Astrocyte of the spinal cord (primary cell): ENCODE measurements around the gene GPA33.

Experiments used
- DNase-seq: peaks from one replicate; pipeline ENCODE4 v3.0.0; 2011; ENCODE audit warnings: low read depth, low spot score
- H3K4me3 ChIP-seq: 2 replicates; pipeline ENCODE4 v1.5.1; 2011; ENCODE audit warnings: low read depth, mild to moderate bottlenecking, low read length, moderate library complexity
- CTCF ChIP-seq: IDR thresholded peaks from 2 replicates; pipeline ENCODE4 v1.5.1; 2012; ENCODE audit warnings: low read depth, mild to moderate bottlenecking, low read length, inconsistent platforms
- in situ Hi-C: cut with HindIII; loops from 2 replicates; pipeline ENCODE4 v1.10.0; 2017; ENCODE audit warnings: low sequenced_read_pairs

GPA33 gene

GRCh38 chr1:167065471-167065870, 24.7 kb downstream of the GPA33 start:
- H3K4me3 ChIP-seq = no peak overlapping the region
- DNase-seq = no peak
- in situ Hi-C loops = loop anchor here (25.0 kb wide), 1 partner anchor 372 kb away; no protein-coding TSS in a partner anchor
- TF ChIP-seq CTCF = no peak

GRCh38 chr1:167064621-167065020, 25.6 kb downstream of the GPA33 start:
- in situ Hi-C loops = loop anchor here (25.0 kb wide), 1 partner anchor 373 kb away; no protein-coding TSS in a partner anchor
- TF ChIP-seq CTCF = no peak
- no peak for DNase-seq
- no peak overlapping the region for H3K4me3 ChIP-seq

GRCh38 chr1:167061073-167061464, 29.1 kb downstream of the GPA33 start:
- DNase-seq = no peak
- no peak overlapping the region for H3K4me3 ChIP-seq
- in situ Hi-C loops = loop anchor here (25.0 kb wide), 1 partner anchor 376 kb away; no protein-coding TSS in a partner anchor
- no peak for TF ChIP-seq CTCF

GRCh38 chr1:167060141-167061072, 29.8 kb downstream of the GPA33 start:
- peak; percentile 52 for TF ChIP-seq CTCF
- in situ Hi-C loops = loop anchor here (25.0 kb wide), 1 partner anchor 377 kb away; no protein-coding TSS in a partner anchor
- DNase-seq = peak; percentile 14
- no peak overlapping the region for H3K4me3 ChIP-seq

GRCh38 chr1:167059809-167060107, 30.4 kb downstream of the GPA33 start:
- no peak overlapping the region for H3K4me3 ChIP-seq
- DNase-seq = no peak
- in situ Hi-C loops = loop anchor here (25.0 kb wide), 1 partner anchor 378 kb away; no protein-coding TSS in a partner anchor
- no peak for TF ChIP-seq CTCF

GRCh38 chr1:167059045-167059808, 30.9 kb downstream of the GPA33 start:
- no peak overlapping the region for H3K4me3 ChIP-seq
- in situ Hi-C loops = loop anchor here (25.0 kb wide), 1 partner anchor 378 kb away; no protein-coding TSS in a partner anchor
- peak; percentile 92 for TF ChIP-seq CTCF

More at GRCh38 chr1:167059045-167059808, 30.9 kb downstream of the GPA33 start:
- DNase-seq = peak; percentile 60
